Hematopoietic multipotent progenitor cell (in vitro differentiated cells): ENCODE data around the gene ISG15. TPM values are rescaled to one million over a fixed set of nuclear protein-coding genes. Genes with fewer than 3 reads are reported as not detected.
A peak's percentile ranks its signal among the peaks of the same experiment; 100 is the strongest.
"Not testable (repeated sequence)": the region's sequence is repeated elsewhere in the genome, so short reads cannot be mapped to it uniquely, and the experiment has no call there.

Source experiments
- DNase-seq, 3 donors: peaks; one replicate each; pipeline ENCODE4 v3.0.0-alpha.2; 2011 to 2015; ENCODE audit warnings: low read depth in 2 of 3, low spot score in 2 of 3
- total RNA-seq: library from RNA; depleted of rRNA; stranded (reverse); fragments of >200 nt; gene quantifications from one replicate; pipeline ENCODE4 v1.2.3, GENCODE V29; 2012

ISG15 gene
- total RNA-seq, 1 donor: 76.2 TPM

- DNase-seq: no peak
Observed at GRCh38 chr1:1006305-1007159, 6.8 kb upstream of the ISG15 start.

- DNase-seq: not testable (repeated sequence)
Observed at GRCh38 chr1:1010131-1010530, 3.2 kb upstream of the ISG15 start.

- DNase-seq: peak in 1 of 3 donors; percentile 32
Observed at GRCh38 chr1:1011396-1011949, 1.8 kb upstream of the ISG15 start.

- DNase-seq: not testable (repeated sequence)
Observed at GRCh38 chr1:1012736-1013104, 577 bp upstream of the ISG15 start.

GRCh38 chr1:1013922-1014648 is 788 bp downstream of the ISG15 start:
- no peak for DNase-seq

GRCh38 chr1:1014799-1015681 is 1.7 kb downstream of the ISG15 start:
- DNase-seq: peak in 1 of 3 donors; percentile 47

GRCh38 chr1:1017397-1018320 is 4.4 kb downstream of the ISG15 start:
- not testable (repeated sequence) for DNase-seq

GRCh38 chr1:1018321-1018685 is 5.0 kb downstream of the ISG15 start:
- DNase-seq: not testable (repeated sequence)

GRCh38 chr1:1019122-1019999 is 6.1 kb downstream of the ISG15 start:
- peak; percentile 62 to 74 (median 67) for DNase-seq

- DNase-seq: no peak
Observed at GRCh38 chr1:1020000-1020404, 6.7 kb downstream of the ISG15 start, which contains the start of gene AGRN. Gene AGRN (plus strand): TSS chr1:1020120. CDS start chr1:1020173, 53 bp downstream.

- peak in 1 of 3 donors; percentile 25 for DNase-seq
Observed at GRCh38 chr1:1020415-1021009, 7.2 kb downstream of the ISG15 start.

- DNase-seq: no peak
Observed at GRCh38 chr1:1021010-1021919, 8.0 kb downstream of the ISG15 start.

GRCh38 chr1:1021920-1022259 is 8.6 kb downstream of the ISG15 start:
- no peak for DNase-seq

GRCh38 chr1:1022302-1023009 is 9.2 kb downstream of the ISG15 start:
- no peak for DNase-seq

GRCh38 chr1:1023700-1024099 is 10.4 kb downstream of the ISG15 start:
- DNase-seq: no peak

GRCh38 chr1:1024149-1024770 is 11.0 kb downstream of the ISG15 start:
- no peak for DNase-seq
